HuH-7.5 (cell line): Measurements from ENCODE around the gene PEPD.
A peak's percentile ranks its signal among the peaks of the same experiment; 100 is the strongest.
"Not testable (repeated sequence)": the region's sequence is repeated elsewhere in the genome, so short reads cannot be mapped to it uniquely, and the experiment has no call there.

Experiments
- DNase-seq: peaks from one replicate; pipeline ENCODE4 v3.0.0; 2011; ENCODE audit warnings: low spot score

The PEPD gene

GRCh38 chr19:33521480-33522370 lies at the start of gene PEPD:
Gene PEPD, minus strand, starts transcription at chr19:33521791. Its CDS starts 31 bp downstream, at chr19:33521760.
- DNase-seq: peak; percentile 98

GRCh38 chr19:33569821-33570220 lies 48.2 kb upstream of the PEPD start:
- DNase-seq: no peak

GRCh38 chr19:33568706-33569105 lies 47.1 kb upstream of the PEPD start:
- no peak for DNase-seq

- no peak for DNase-seq
These were observed 43.3 kb upstream of the PEPD start for GRCh38 chr19:33564836-33565338.

GRCh38 chr19:33562636-33563035 lies 41.0 kb upstream of the PEPD start:
- DNase-seq: no peak

GRCh38 chr19:33561666-33562065 lies 40.1 kb upstream of the PEPD start:
- DNase-seq: not testable (repeated sequence)

GRCh38 chr19:33561261-33561660 lies 39.7 kb upstream of the PEPD start:
- no peak for DNase-seq

- no peak for DNase-seq
These were observed 38.4 kb upstream of the PEPD start for GRCh38 chr19:33559996-33560395.

GRCh38 chr19:33558856-33559255 lies 37.3 kb upstream of the PEPD start:
- no peak for DNase-seq

- DNase-seq: no peak
These were observed 36.6 kb upstream of the PEPD start for GRCh38 chr19:33558151-33558550.

GRCh38 chr19:33557720-33558119 lies 36.1 kb upstream of the PEPD start:
- DNase-seq: no peak

GRCh38 chr19:33557196-33557595 lies 35.6 kb upstream of the PEPD start:
- no peak for DNase-seq

GRCh38 chr19:33556261-33556660 lies 34.7 kb upstream of the PEPD start:
- no peak for DNase-seq

- not testable (repeated sequence) for DNase-seq
These were observed 34.1 kb upstream of the PEPD start for GRCh38 chr19:33555726-33556125.

GRCh38 chr19:33554821-33555220 lies 33.2 kb upstream of the PEPD start:
- DNase-seq: no peak

GRCh38 chr19:33554391-33554790 lies 32.8 kb upstream of the PEPD start:
- DNase-seq: no peak

GRCh38 chr19:33553530-33554310 lies 32.1 kb upstream of the PEPD start:
- no peak for DNase-seq

- DNase-seq: no peak
These were observed 31.3 kb upstream of the PEPD start for GRCh38 chr19:33552928-33553279.

GRCh38 chr19:33552191-33552927 lies 30.8 kb upstream of the PEPD start:
- no peak for DNase-seq

- no peak for DNase-seq
These were observed 30.1 kb upstream of the PEPD start for GRCh38 chr19:33551676-33552075.

GRCh38 chr19:33550768-33551167 lies 29.2 kb upstream of the PEPD start:
- no peak for DNase-seq

GRCh38 chr19:33547676-33548075 lies 26.1 kb upstream of the PEPD start:
- no peak for DNase-seq
